Measurements from ENCODE around the gene BASP1.

Gene BASP1

DNA sequence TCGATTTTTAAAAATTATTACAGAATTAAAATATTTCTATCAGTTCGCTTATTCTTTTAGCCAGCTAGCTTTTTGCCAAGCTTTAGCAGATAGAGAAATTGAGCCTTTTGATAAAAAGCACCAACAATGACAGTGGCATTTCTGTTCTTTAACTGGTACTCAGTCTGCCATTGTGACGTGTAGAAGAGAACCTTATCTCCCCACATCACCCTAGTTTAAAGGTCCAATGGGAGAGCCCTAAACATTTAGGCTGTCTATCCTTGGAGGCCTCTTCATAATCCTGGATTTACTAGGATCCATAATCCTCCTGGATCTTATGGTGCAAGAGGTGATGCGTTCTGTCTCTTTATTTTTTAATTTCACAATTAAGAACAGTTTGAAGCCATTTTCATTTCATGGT lies 3.0 kb downstream of the BASP1 start:
- Histone ChIP-seq H3K4me3 (ENCODE audit: severe bottlenecking) (no peak overlapping the region), H3K27me3 (ENCODE audit: insufficient read depth, poor library complexity, severe bottlenecking) (no peaks in the 10 kb centered on the region), H3K9me3 (ENCODE audit: severe bottlenecking) (no peaks in the 10 kb centered on the region), H3K4me1 (ENCODE audit: insufficient read depth, poor library complexity, severe bottlenecking) (peaks cover 58% of the 10 kb centered on the region), H3K36me3 (ENCODE audit: low read depth) (peaks cover 55% of the 10 kb centered on the region), H3K27ac (ENCODE audit: poor library complexity, severe bottlenecking) (no peak overlapping the region)
- DNase-seq (ENCODE audit: low spot score), result no peak
- no peak for ATAC-seq (ENCODE audit: low read depth)
- TF ChIP-seq, protein P1, sequence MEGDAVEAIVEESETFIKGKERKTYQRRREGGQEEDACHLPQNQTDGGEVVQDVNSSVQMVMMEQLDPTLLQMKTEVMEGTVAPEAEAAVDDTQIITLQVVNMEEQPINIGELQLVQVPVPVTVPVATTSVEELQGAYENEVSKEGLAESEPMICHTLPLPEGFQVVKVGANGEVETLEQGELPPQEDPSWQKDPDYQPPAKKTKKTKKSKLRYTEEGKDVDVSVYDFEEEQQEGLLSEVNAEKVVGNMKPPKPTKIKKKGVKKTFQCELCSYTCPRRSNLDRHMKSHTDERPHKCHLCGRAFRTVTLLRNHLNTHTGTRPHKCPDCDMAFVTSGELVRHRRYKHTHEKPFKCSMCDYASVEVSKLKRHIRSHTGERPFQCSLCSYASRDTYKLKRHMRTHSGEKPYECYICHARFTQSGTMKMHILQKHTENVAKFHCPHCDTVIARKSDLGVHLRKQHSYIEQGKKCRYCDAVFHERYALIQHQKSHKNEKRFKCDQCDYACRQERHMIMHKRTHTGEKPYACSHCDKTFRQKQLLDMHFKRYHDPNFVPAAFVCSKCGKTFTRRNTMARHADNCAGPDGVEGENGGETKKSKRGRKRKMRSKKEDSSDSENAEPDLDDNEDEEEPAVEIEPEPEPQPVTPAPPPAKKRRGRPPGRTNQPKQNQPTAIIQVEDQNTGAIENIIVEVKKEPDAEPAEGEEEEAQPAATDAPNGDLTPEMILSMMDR (IDR thresholded peaks at IDR 0.05; ENCODE audit: poor library complexity, severe bottlenecking), result no peak

DNA sequence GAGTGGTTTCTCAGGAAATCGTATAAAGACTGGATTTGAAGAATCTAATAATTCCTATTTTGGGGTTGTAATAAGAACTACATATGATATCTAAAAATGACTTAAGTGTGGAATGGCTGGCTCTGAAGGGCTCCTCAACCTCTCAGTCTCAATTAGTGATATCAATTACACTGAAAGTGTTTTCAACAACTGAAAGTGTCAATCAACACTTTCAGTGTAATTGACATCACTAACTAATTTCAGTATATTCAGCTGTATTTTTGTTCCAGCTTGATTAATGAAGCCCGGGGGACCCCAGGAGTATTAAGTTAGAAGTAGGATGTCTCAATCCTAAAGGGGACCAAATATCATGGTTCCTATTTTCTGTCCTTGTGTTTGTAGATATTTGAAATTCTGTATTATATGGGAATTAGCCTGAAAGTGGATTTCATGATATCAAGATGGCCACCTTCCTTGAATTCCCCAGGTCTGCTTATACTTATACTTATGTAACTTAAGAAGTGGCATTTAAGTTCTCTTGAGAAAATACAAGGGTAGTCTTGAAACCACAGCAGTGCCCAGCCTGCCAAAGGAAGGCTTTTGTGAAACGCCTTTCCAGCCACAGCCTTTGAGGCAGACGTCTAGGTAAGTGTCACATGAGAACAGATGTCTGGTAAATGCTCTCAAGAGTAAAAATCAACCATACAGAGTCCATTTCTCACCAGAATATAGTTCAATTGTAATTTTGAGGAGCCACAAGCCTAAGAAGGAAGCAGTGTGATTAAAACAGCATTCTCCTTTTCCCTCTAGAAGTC lies 4.6 kb downstream of the BASP1 start:
- ATAC-seq (ENCODE audit: low read depth) (no peak), DNase-seq (ENCODE audit: low spot score) (no peak)
- no peaks in the 10 kb centered on the region for H3K27me3 ChIP-seq (ENCODE audit: insufficient read depth, poor library complexity, severe bottlenecking)
- TF ChIP-seq, protein P1 (IDR thresholded peaks at IDR 0.05; ENCODE audit: poor library complexity, severe bottlenecking), result no peak
- H3K4me1 ChIP-seq (ENCODE audit: insufficient read depth, poor library complexity, severe bottlenecking), result peaks cover 65% of the 10 kb centered on the region
- no peaks in the 10 kb centered on the region for H3K9me3 ChIP-seq (ENCODE audit: severe bottlenecking)
- no peak overlapping the region for H3K4me3 ChIP-seq (ENCODE audit: severe bottlenecking)
- peak overlapping the region; percentile 92 for H3K27ac ChIP-seq (ENCODE audit: poor library complexity, severe bottlenecking)
- peaks cover 63% of the 10 kb centered on the region for H3K36me3 ChIP-seq (ENCODE audit: low read depth)

DNA sequence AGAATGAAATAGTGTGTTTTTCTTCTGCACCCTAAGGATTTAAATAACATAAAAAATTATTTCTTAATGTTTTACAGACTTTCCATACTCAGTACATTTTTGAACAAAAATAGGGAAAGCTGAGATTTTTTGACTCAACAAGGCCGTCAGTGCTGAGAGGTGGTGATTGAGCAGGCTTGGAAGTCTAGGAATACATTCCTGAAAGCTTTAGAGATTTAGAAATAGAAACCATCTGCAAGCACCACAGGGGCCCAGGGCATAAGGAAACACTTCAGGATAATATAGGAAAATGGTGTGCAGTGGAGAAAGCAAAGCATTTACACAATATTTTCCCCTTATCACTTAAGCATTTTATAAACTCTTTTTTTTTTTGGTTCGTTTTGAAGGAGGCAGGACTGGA lies 5.2 kb downstream of the BASP1 start:
- DNase-seq (ENCODE audit: low spot score) (no peak), ATAC-seq (ENCODE audit: low read depth) (no peak)
- Histone ChIP-seq H3K36me3 (ENCODE audit: low read depth) (peaks cover 63% of the 10 kb centered on the region), H3K4me3 (ENCODE audit: severe bottlenecking) (no peak overlapping the region), H3K4me1 (ENCODE audit: insufficient read depth, poor library complexity, severe bottlenecking) (peaks cover 70% of the 10 kb centered on the region), H3K27me3 (ENCODE audit: insufficient read depth, poor library complexity, severe bottlenecking) (no peaks in the 10 kb centered on the region), H3K9me3 (ENCODE audit: severe bottlenecking) (no peaks in the 10 kb centered on the region), H3K27ac (ENCODE audit: poor library complexity, severe bottlenecking) (peak overlapping the region; percentile 92)
- TF ChIP-seq, protein P1 (IDR thresholded peaks at IDR 0.05; ENCODE audit: poor library complexity, severe bottlenecking), result no peak

DNA sequence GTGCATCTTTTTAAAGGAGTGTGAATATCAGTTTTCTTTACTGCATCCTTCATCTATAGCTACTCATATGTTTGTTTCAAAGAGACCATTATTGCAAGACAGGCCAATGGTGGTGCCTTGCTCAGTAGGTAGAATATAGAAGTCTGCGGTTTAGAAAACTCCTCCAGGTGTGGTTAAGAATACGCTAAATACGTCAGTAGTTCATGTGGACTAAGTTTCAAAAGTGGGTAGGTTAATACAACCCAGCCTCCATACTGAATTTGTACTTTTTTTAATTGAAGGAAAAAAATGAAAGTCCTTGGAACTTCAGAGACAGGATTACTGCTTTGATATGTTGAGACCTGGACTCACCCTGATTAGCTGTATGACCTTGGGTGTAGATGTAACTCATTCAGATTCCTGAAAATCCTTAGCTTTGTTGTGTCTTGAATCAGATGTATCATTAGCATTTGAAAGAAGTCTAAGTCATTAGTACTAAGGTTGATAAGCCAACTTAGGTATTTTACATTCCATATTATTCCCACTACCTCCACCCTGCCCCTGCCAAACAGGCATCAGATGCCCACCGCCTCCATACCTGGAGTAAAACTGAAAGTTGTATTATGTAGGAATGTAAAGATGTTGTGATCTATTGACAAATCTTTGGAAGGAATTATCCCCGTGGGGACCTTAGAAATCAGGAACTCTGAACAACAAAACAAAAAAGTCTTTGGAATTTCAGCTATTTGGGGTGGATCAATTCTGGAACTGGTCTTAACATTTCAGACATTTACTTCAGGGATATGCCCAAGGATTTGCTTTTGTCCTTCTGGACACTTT lies 6.1 kb downstream of the BASP1 start:
- ATAC-seq (ENCODE audit: low read depth), result peak; percentile 29; the same call in 1 of the 3 replicates

More for the DNA sequence above, 6.1 kb downstream of the BASP1 start:
- Histone ChIP-seq H3K27me3 (ENCODE audit: insufficient read depth, poor library complexity, severe bottlenecking) (no peaks in the 10 kb centered on the region), H3K4me3 (ENCODE audit: severe bottlenecking) (no peak overlapping the region), H3K27ac (ENCODE audit: poor library complexity, severe bottlenecking) (peak overlapping the region; percentile 92), H3K4me1 (ENCODE audit: insufficient read depth, poor library complexity, severe bottlenecking) (peaks cover 79% of the 10 kb centered on the region), H3K9me3 (ENCODE audit: severe bottlenecking) (no peaks in the 10 kb centered on the region), H3K36me3 (ENCODE audit: low read depth) (peaks cover 66% of the 10 kb centered on the region)
- no peak for DNase-seq (ENCODE audit: low spot score)
- TF ChIP-seq, protein P1 (IDR thresholded peaks at IDR 0.05; ENCODE audit: poor library complexity, severe bottlenecking), result no peak
